Cardiac muscle cell (in vitro differentiated cells and primary cell): ENCODE results near the gene HMCES. TPM values are rescaled to one million over a fixed set of nuclear protein-coding genes. Genes with fewer than 3 reads are reported as not detected.

Source experiments
- DNase-seq, 2 donors: peaks; one replicate each; pipeline versions ENCODE4 v3.0.0 to v3.0.0-alpha.2; 2010 to 2017; ENCODE audit warnings: low read depth in 1 of 2, low spot score in 1 of 2
- H3K27ac ChIP-seq: fragments of 200-600 bp; sonication (generic); 2 replicates; pipeline ENCODE4 v1.5.1; 2016
- H3K27me3 ChIP-seq: fragments of 200-600 bp; sonication (generic); 2 replicates; pipeline ENCODE4 v1.6.0; 2016; ENCODE audit warnings: control low read depth
- H3K36me3 ChIP-seq: fragments of 200-600 bp; sonication (generic); 2 replicates; pipeline ENCODE4 v1.5.1; 2016; ENCODE audit warnings: control low read depth
- H3K4me1 ChIP-seq: fragments of 200-600 bp; sonication (generic); 2 replicates; pipeline ENCODE4 v1.8.1; 2017; ENCODE audit warnings: low read depth, mild to moderate bottlenecking, mixed run types
- H3K4me3 ChIP-seq: fragments of 200-600 bp; sonication (generic); 2 replicates; pipeline ENCODE4 v1.5.1; 2016; ENCODE audit warnings: mild to moderate bottlenecking
- H3K9me3 ChIP-seq: fragments of 200-600 bp; sonication (generic); 2 replicates; pipeline ENCODE4 v1.5.1; 2017; ENCODE audit warnings: low read depth, mild to moderate bottlenecking, control low read depth
- CTCF ChIP-seq: IDR thresholded peaks from 2 replicates; pipeline ENCODE4 v1.5.1; 2012; ENCODE audit warnings: low read depth, mild to moderate bottlenecking, low read length
- polyA plus RNA-seq: library from polyadenylated mRNA; unstranded; fragments of >200 nt; fragmentation: Nextera tagmentation; extraction: Ambion mirVana; gene quantifications from 2 replicates; pipeline ENCODE4 v1.2.1, GENCODE V29; 2016
- total RNA-seq: library from RNA; depleted of rRNA; stranded (reverse); fragments of >200 nt; gene quantifications from 2 replicates; pipeline ENCODE4 v1.2.3, GENCODE V29; 2016

The HMCES gene
- total and polyA plus RNA-seq, 2 experiments from 2014 or later: 50.9 to 53.0 TPM

- Histone ChIP-seq H3K27ac (no peak overlapping the region), H3K4me1 (no peaks in the 10 kb centered on the region), H3K27me3 (no peaks in the 10 kb centered on the region), H3K4me3 (no peak overlapping the region), H3K36me3 (no peaks in the 10 kb centered on the region), H3K9me3 (no peaks in the 10 kb centered on the region)
- no peak for DNase-seq
- no peak for TF ChIP-seq CTCF
These were observed 34.7 kb downstream of the HMCES start for GRCh38 chr3:129313415-129313664.

DNA sequence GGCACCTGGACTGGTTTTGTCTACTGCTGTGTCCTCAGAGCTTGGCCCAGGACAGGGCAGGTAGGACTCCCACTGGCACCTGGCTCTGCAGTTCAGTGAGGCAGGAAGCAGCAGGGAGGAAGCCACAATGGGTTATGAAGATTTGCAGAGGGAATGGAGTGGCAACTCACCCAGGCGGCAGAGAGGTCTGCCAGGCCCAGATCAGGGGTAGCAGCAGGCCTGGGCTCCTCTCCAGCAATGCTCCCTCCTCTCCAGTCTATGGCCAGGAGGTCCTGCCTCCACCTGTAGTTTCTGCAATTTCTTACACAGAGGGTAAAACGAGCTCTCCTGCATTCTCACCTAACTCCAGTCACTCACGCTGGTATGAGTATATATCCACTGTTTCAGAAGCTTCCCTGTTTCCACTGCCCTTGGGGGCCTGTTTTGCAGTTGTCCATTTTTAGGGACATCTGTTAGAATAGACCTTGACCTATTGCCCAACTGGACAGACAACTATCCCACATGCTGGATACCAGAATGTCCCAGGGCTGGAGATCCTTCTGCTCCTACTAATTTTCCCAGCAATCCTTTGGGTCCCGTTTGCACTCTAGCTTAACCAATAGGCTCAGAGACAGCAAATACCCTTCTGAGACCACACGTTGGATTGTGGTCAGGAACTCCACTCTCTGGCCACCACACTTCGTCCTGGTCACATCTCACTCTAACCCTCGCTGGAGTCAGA is 35.2 kb downstream of the HMCES start:
- DNase-seq: peak in 1 of 2 donors; percentile 32
- H3K27ac ChIP-seq: no peak overlapping the region
- no peaks in the 10 kb centered on the region for H3K27me3 ChIP-seq
- no peaks in the 10 kb centered on the region for H3K36me3 ChIP-seq
- H3K4me1 ChIP-seq: no peaks in the 10 kb centered on the region
- peak overlapping the region; percentile 62 for H3K4me3 ChIP-seq
- no peak for TF ChIP-seq CTCF
- H3K9me3 ChIP-seq: no peaks in the 10 kb centered on the region

DNA sequence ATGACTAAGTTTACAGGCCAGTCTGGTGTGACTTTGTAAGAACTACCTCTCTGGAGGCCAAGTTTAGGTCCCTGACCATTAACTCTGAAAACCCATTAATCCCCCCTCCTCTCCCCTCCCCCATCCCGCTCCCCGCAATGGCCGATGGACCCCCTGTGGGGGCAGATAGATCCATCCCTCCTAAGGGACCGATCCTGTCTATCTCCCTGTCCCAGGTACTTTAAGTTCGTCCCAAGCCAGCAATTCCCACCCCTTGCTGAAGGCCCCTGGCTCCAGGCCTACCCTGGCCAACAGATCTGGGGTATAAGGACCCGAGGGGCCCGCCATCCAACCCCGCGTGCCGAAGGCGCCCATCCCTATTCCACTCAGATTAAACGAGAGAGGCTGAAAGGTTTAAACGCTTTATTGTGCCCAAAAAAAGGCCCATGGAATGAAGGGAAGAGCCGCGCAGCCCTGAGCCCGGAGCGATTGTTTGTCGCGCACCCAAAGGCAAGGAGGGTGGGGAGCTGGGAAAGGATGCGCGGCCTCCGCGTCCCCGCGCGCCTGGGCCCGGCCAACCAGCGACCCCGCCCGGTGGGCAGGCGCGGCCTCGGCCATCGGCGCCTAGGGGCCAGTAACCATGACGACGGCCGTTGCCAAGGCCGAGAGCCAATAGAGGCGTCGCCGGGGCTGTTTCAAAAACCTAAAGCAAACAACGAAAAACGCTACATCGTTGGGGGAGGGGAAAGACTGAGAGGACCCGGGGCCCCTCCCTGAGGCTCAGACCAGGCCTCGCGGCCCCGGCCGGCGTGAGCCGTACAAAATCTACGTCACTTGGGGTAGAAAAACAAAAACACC is 35.9 kb downstream of the HMCES start:
- peak; percentile 38 for TF ChIP-seq CTCF
- peak; percentile 94 to 95 for DNase-seq
- Histone ChIP-seq H3K4me3 (peak overlapping the region; percentile 62), H3K4me1 (no peaks in the 10 kb centered on the region), H3K36me3 (no peaks in the 10 kb centered on the region), H3K27ac (peak overlapping the region; percentile 79), H3K9me3 (no peaks in the 10 kb centered on the region), H3K27me3 (no peaks in the 10 kb centered on the region)

GRCh38 chr3:129315223-129315997 is 36.7 kb downstream of the HMCES start:
- Histone ChIP-seq H3K36me3 (no peaks in the 10 kb centered on the region), H3K27me3 (no peaks in the 10 kb centered on the region), H3K9me3 (no peaks in the 10 kb centered on the region), H3K4me1 (no peaks in the 10 kb centered on the region), H3K27ac (peak overlapping the region; percentile 79), H3K4me3 (peak overlapping the region; percentile 62)
- peak; percentile 43 to 44 for DNase-seq
- no peak for TF ChIP-seq CTCF

DNA sequence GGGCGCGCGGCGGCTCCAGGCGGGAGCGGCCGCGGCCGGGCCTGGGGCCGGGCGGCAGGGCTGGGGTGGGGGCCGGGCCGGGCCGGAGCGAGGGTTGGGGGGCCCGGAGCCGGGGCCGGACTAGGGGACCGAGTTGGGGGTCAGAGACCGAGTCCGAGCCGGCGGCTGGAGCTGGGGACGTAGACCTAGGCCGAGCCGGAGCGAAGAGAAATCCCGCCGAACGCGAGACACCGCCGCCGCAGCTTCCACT is 37.3 kb downstream of the HMCES start:
- no peaks in the 10 kb centered on the region for H3K9me3 ChIP-seq
- no peaks in the 10 kb centered on the region for H3K27me3 ChIP-seq
- no peak for DNase-seq
- TF ChIP-seq CTCF: no peak
- H3K4me3 ChIP-seq: peak overlapping the region; percentile 62
- H3K27ac ChIP-seq: peak overlapping the region; percentile 79
- no peaks in the 10 kb centered on the region for H3K4me1 ChIP-seq
- no peaks in the 10 kb centered on the region for H3K36me3 ChIP-seq
